Ishikawa (cell line): ENCODE data around the gene GFPT1.

Experiments used
- FOXM1 ChIP-seq: IDR thresholded peaks from 2 replicates; pipeline ENCODE4 v1.6.1; 2012; ENCODE audit warnings: low read depth, borderline replicate concordance
- RAD21 ChIP-seq: IDR thresholded peaks from 2 replicates; pipeline ENCODE4 v1.6.1; 2012; ENCODE audit warnings: low read depth
- TAF1 ChIP-seq: IDR thresholded peaks from 2 replicates; pipeline ENCODE4 v1.6.1; 2012; ENCODE audit warnings: low read depth, mild to moderate bottlenecking
- TF ChIP-seq, protein P1 (sequence below): IDR thresholded peaks from 2 replicates; pipeline ENCODE4 v1.6.1; 2012

DNA sequence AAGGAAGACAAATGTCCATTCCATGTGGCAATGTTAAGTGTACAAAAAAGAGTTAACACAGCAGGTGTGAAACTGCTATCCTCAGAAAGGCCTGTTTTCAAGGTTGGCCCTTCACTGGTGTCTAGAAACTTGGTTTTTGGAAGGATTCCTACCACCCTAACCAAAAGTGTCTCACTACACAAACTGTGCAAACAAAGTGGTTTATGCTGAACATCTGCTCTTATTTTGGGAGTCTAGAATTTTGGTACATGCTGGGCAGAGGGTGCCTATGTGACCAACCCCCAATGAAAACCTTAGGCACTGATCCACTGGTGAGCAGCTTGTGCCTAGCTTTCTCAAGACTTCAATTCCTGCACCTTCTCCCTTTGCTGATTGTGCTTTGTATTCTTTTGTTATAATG, 14.3 kb downstream of the GFPT1 start:
- TF ChIP-seq RAD21 (no peak), FOXM1 (no peak), TAF1 (no peak)
- TF ChIP-seq, protein P1, sequence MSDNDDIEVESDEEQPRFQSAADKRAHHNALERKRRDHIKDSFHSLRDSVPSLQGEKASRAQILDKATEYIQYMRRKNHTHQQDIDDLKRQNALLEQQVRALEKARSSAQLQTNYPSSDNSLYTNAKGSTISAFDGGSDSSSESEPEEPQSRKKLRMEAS = no peak
